ENCODE measurements around the gene TEX101. TPM values are rescaled to one million over a fixed set of nuclear protein-coding genes. Genes with fewer than 3 reads are reported as not detected.
"Not testable (repeated sequence)": the region's sequence is repeated elsewhere in the genome, so short reads cannot be mapped to it uniquely, and the experiment has no call there.

Gene TEX101
- total RNA-seq, 5 donors from 2014 or later (not counting 1 experiment from before 2014, with no cell fraction given) = not detected

DNA sequence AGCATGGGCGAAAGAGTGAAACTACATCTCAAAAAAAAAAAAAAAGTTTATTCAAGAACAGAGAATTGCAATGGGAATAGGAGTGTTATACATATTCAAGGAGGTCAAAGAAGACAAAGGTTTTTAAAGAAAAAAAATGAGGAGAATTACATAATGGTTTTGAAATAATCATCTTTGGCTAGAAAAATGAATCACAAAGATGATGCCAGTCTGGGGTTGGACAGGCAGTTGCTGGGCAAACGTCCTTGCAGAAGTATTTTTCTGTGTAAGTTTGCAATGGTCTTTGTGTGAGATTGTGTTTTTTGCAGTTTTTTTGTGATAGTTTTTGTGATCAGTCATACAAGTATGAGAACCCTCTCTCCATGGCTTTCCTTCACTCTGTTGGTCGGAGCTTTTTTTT lies 27.0 kb downstream of the TEX101 start:
- no CpG with 5 or more reads among the region's 3 CpGs for WGBS (ENCODE audit: insufficient coverage)
- no peak overlapping the region for H3K4me3 Mint-ChIP-seq
- H3K27me3 ChIP-seq (replicated peaks in 1 of 2; ENCODE audit: control insufficient read depth in 2 of 2, extremely low read depth in 1 of 2, insufficient read depth in 2 of 2, low read length in 1 of 2) = no peaks in the 10 kb centered on the region
- no peaks in the 10 kb centered on the region for H3K27me3 Mint-ChIP-seq
- peak overlapping the region; percentile 66 to 72 for H3K27ac Mint-ChIP-seq
- no peaks in the 10 kb centered on the region for H3K36me3 Mint-ChIP-seq
- no peak overlapping the region for H3K27ac ChIP-seq (ENCODE audit: low read length)
- H3K9me3 ChIP-seq = no peaks in the 10 kb centered on the region
- ChIA-PET CTCF (no interaction called here), POLR2A (interaction anchor here in 1 of 2 donors (0.6 kb wide), 2 partner anchors 82 to 92 kb away, joined by 4 to 5 read pairs; no protein-coding TSS in a partner anchor)
- H3K4me1 ChIP-seq (ENCODE audit: control insufficient read depth in 1 of 2, extremely low read depth in 1 of 2, insufficient read depth in 2 of 2, low read length in 2 of 2) = peaks cover 28 to 40% of the 10 kb centered on the region in 2 experiments
- no peak overlapping the region for H3K4me3 ChIP-seq (ENCODE audit: control insufficient read depth in 1 of 2, extremely low read depth in 1 of 2, low read length in 1 of 2)
- peaks cover 61 to 64% (median 63%) of the 10 kb centered on the region in 3 donors for H3K4me1 Mint-ChIP-seq
- H3K9me3 Mint-ChIP-seq = no peaks in the 10 kb centered on the region
- ATAC-seq (replicated peaks in 1 of 4) (no peak), DNase-seq (no peak)
- H3K36me3 ChIP-seq (ENCODE audit: control insufficient read depth in 2 of 2, extremely low read depth in 1 of 2, insufficient read depth in 1 of 2, low read length in 1 of 2) = no peaks in the 10 kb centered on the region

DNA sequence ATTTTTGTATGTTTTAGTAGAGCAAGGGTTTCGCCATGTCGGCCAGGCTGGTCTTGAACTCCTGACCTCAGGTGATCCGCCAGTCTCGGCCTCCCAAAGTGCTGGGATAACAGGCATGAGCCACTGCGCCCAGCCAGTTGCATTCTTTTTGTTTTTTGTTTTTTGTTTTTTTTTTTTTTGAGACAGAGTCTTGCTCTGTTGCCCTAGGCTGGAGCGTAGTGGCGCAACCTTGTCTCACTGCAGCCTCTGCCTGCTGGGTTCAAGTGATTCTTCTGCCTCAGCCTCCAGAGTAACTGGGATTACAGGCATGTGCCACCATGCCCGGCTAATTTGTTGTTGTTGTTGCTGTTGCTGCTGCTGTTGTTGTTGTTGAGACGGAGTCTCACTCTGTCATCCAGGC lies 29.4 kb downstream of the TEX101 start:
- ATAC-seq (replicated peaks in 1 of 4) = not testable (repeated sequence)

DNA sequence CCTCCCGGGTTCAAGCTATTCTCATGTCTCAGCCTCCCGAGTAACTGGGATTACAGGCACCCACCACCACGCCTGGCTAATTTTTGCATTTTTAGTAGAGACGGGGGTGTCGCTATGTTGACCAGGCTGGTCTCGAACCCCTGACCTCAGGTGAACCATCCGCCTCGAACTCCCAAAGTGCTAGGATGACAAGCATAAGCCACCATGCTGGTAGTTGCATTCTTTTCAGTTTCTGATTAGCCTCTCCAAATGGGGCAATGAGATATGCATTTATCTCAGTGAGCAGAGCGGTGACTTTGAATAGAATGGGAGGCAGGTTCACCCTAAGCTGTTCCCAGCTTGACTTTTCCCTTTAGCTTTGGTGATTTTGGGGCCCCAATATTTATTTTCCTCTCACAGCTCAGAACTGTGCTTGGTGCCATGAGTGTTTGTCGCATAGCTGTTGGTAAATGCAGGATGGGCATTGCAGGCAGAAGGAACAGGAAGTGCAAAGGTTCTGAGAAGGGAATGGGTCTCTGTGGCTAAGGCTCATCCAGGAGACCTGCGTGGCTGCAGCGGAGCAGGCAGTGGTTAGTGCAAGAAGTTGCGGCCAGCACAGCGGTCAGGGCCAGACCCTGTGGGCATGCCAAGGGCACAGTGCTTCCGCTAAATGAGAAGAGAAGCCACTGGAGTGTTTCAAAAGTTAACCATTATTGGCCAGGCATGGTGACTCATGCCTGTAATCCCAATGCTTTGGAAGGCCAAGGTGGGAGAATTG lies 30.0 kb downstream of the TEX101 start:
- H3K27ac Mint-ChIP-seq = peak overlapping the region; percentile 28 to 65
- H3K4me1 Mint-ChIP-seq = peaks cover 39 to 44% (median 44%) of the 10 kb centered on the region in 3 donors
- Histone ChIP-seq H3K36me3 (ENCODE audit: control insufficient read depth in 2 of 2, extremely low read depth in 1 of 2, insufficient read depth in 1 of 2, low read length in 1 of 2) (no peaks in the 10 kb centered on the region), H3K4me1 (ENCODE audit: control insufficient read depth in 1 of 2, extremely low read depth in 1 of 2, insufficient read depth in 2 of 2, low read length in 2 of 2) (peaks cover 2 to 20% of the 10 kb centered on the region in 2 experiments), H3K4me3 (ENCODE audit: control insufficient read depth in 1 of 2, extremely low read depth in 1 of 2, low read length in 1 of 2) (no peak overlapping the region), H3K27ac (ENCODE audit: low read length) (no peak overlapping the region), H3K27me3 (replicated peaks in 1 of 2; ENCODE audit: control insufficient read depth in 2 of 2, extremely low read depth in 1 of 2, insufficient read depth in 2 of 2, low read length in 1 of 2) (no peaks in the 10 kb centered on the region), H3K9me3 (no peaks in the 10 kb centered on the region)
- 85% methylated on average over 14 of the region's 15 CpGs for WGBS (ENCODE audit: insufficient coverage)
- H3K4me3 Mint-ChIP-seq = no peak overlapping the region
- no peaks in the 10 kb centered on the region for H3K9me3 Mint-ChIP-seq
- ATAC-seq (replicated peaks in 1 of 4) = no peak
- CTCF ChIA-PET = interaction anchor here in 1 of 2 donors (0.6 to 2.9 kb wide), 3 partner anchors 25 to 75 kb away, joined by 10 to 18 read pairs (median 17); partner anchors contain the start of gene PHLDB3
- no peaks in the 10 kb centered on the region for H3K36me3 Mint-ChIP-seq
- H3K27me3 Mint-ChIP-seq = no peaks in the 10 kb centered on the region
- POLR2A ChIA-PET = no interaction called here
- no peak for DNase-seq

More for the DNA sequence above, 29.4 kb downstream of the TEX101 start:
- H3K27ac ChIP-seq (ENCODE audit: low read length); H3K27me3 Mint-ChIP-seq; DNase-seq; H3K36me3 ChIP-seq (ENCODE audit: control insufficient read depth in 2 of 2, extremely low read depth in 1 of 2, insufficient read depth in 1 of 2, low read length in 1 of 2); H3K4me3 Mint-ChIP-seq; H3K9me3 ChIP-seq; H3K36me3 Mint-ChIP-seq; H3K4me3 ChIP-seq (ENCODE audit: control insufficient read depth in 1 of 2, extremely low read depth in 1 of 2, low read length in 1 of 2); H3K9me3 Mint-ChIP-seq; H3K27ac Mint-ChIP-seq; POLR2A ChIA-PET; H3K27me3 ChIP-seq (replicated peaks in 1 of 2; ENCODE audit: control insufficient read depth in 2 of 2, extremely low read depth in 1 of 2, insufficient read depth in 2 of 2, low read length in 1 of 2): not testable (repeated sequence)
- peaks cover 45 to 50% (median 50%) of the 10 kb centered on the region in 3 donors for H3K4me1 Mint-ChIP-seq
- 98% methylated on average over 6 of the region's 9 CpGs for WGBS (ENCODE audit: insufficient coverage)
- CTCF ChIA-PET = interaction anchor here in 1 of 2 donors (0.5 to 1.6 kb wide), 4 partner anchors 12 to 76 kb away, joined by 3 to 17 read pairs (median 6); no protein-coding TSS in a partner anchor
- H3K4me1 ChIP-seq (ENCODE audit: control insufficient read depth in 1 of 2, extremely low read depth in 1 of 2, insufficient read depth in 2 of 2, low read length in 2 of 2) = peaks cover 5 to 25% of the 10 kb centered on the region in 2 experiments

DNA sequence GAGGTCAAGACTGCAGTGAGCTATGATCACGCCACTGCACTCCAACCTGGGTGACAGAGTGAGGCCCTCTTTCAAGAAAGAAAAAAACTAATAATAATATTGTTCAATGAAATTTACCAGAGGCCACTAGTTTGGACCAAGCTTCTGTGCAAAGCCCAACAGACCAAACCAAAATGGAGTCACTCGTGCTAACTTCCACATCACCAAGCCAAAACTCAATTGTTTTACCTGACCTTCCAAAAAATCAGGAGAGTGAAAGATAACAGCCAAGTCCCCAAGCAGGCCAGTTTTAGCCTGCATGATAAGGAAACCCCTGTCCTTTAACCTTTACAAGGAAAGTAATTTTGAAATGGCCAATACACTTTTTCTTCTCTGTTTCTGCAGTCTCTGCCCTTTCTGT lies 30.7 kb downstream of the TEX101 start:
- WGBS (ENCODE audit: insufficient coverage) = no CpG with 5 or more reads among the region's 2 CpGs

DNA sequence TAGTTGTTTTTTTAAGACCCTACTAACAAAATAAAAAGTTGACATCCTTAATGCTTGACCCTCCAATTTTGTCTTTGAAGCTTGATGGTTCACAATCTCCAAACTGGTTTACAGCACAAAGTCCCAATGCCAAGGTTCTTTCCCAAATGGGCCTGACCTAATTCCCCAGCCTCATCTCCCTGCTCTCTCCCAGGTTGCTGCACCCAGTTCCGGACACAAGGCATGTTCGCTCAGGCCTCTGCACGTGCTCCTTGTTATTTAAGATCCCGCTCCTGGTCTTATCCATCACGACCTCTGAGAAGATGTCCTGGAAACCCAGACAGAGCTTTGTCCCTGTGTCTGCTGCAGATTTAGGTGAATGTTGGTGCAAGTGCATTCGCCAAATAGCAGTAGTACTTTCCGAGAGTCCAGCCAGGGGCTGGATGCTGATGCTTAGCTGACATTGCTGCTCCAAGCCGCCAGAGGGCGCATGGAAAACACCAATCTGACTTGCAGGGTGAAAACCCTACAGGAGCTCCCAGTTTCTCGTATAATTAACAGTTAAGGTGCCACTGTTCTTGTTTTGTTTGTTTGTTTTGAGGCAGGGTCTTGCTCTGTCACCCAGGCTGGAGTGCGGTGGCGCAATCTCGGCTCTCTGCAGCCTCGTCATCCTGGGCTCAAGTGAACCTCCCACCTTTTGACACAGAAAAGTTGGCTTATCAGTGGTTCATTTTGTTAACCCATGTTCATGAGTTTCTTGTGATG lies 32.2 kb downstream of the TEX101 start:
- peak overlapping the region in 1 of 2 donors; percentile 76 for H3K27ac Mint-ChIP-seq
- POLR2A ChIA-PET = interaction anchor here in 1 of 2 donors (0.6 to 0.9 kb wide), 2 partner anchors 71 to 73 kb away, joined by 4 to 7 read pairs; no protein-coding TSS in a partner anchor
- peaks cover 27 to 39% (median 39%) of the 10 kb centered on the region in 3 donors for H3K4me1 Mint-ChIP-seq
- no peak overlapping the region for H3K4me3 Mint-ChIP-seq
- no peak overlapping the region for H3K4me3 ChIP-seq (ENCODE audit: control insufficient read depth in 1 of 2, extremely low read depth in 1 of 2, low read length in 1 of 2)
- peak; percentile 88 to 94 (median 90) for ATAC-seq (replicated peaks in 1 of 4)
- no peaks in the 10 kb centered on the region for H3K27me3 Mint-ChIP-seq
- no peak overlapping the region for H3K27ac ChIP-seq (ENCODE audit: low read length)
- H3K9me3 Mint-ChIP-seq = no peaks in the 10 kb centered on the region
- H3K36me3 Mint-ChIP-seq = no peaks in the 10 kb centered on the region
- peaks cover 0 to 13% of the 10 kb centered on the region in 2 experiments for H3K4me1 ChIP-seq (ENCODE audit: control insufficient read depth in 1 of 2, extremely low read depth in 1 of 2, insufficient read depth in 2 of 2, low read length in 2 of 2)
- no peaks in the 10 kb centered on the region for H3K36me3 ChIP-seq (ENCODE audit: control insufficient read depth in 2 of 2, extremely low read depth in 1 of 2, insufficient read depth in 1 of 2, low read length in 1 of 2)
- H3K27me3 ChIP-seq (replicated peaks in 1 of 2; ENCODE audit: control insufficient read depth in 2 of 2, extremely low read depth in 1 of 2, insufficient read depth in 2 of 2, low read length in 1 of 2) = no peaks in the 10 kb centered on the region
- CTCF ChIA-PET = interaction anchor here (0.6 to 2.9 kb wide), 32 partner anchors 8 to 363 kb away, joined by 3 to 84 read pairs (median 5); partner anchors contain the start of genes IRGQ (in 1 of the 2), PHLDB3 (in 1 of the 2) and ZNF576 (in 1 of the 2)
- DNase-seq = peak; percentile 58 to 90 (median 77)
- WGBS (ENCODE audit: insufficient coverage) = 35% methylated on average over 14 of the region's 14 CpGs
- H3K9me3 ChIP-seq = no peaks in the 10 kb centered on the region

More for the DNA sequence above, 30.7 kb downstream of the TEX101 start:
- H3K36me3 Mint-ChIP-seq = no peaks in the 10 kb centered on the region
- no peak for ATAC-seq (replicated peaks in 1 of 4)
- H3K27ac Mint-ChIP-seq = peak overlapping the region in 1 of 2 donors; percentile 58
- CTCF ChIA-PET = interaction anchor here in 1 of 2 donors (1.6 to 2.9 kb wide), 3 partner anchors 59 to 80 kb away, joined by 12 to 18 read pairs (median 17); partner anchors contain the start of gene PHLDB3
- H3K4me3 Mint-ChIP-seq = no peak overlapping the region
- H3K36me3 ChIP-seq (ENCODE audit: control insufficient read depth in 2 of 2, extremely low read depth in 1 of 2, insufficient read depth in 1 of 2, low read length in 1 of 2) = no peaks in the 10 kb centered on the region
- DNase-seq = no peak
- no peak overlapping the region for H3K4me3 ChIP-seq (ENCODE audit: control insufficient read depth in 1 of 2, extremely low read depth in 1 of 2, low read length in 1 of 2)
- POLR2A ChIA-PET = interaction anchor here in 1 of 2 donors (0.7 kb wide), 1 partner anchor 446 kb away, joined by 3 read pairs; no protein-coding TSS in a partner anchor
- H3K4me1 ChIP-seq (ENCODE audit: control insufficient read depth in 1 of 2, extremely low read depth in 1 of 2, insufficient read depth in 2 of 2, low read length in 2 of 2) = peaks cover 0 to 13% of the 10 kb centered on the region in 2 experiments
- no peaks in the 10 kb centered on the region for H3K27me3 Mint-ChIP-seq
- peaks cover 32 to 41% (median 39%) of the 10 kb centered on the region in 3 donors for H3K4me1 Mint-ChIP-seq
- no peaks in the 10 kb centered on the region for H3K9me3 ChIP-seq
- no peak overlapping the region for H3K27ac ChIP-seq (ENCODE audit: low read length)
- H3K9me3 Mint-ChIP-seq = no peaks in the 10 kb centered on the region
- H3K27me3 ChIP-seq (replicated peaks in 1 of 2; ENCODE audit: control insufficient read depth in 2 of 2, extremely low read depth in 1 of 2, insufficient read depth in 2 of 2, low read length in 1 of 2) = no peaks in the 10 kb centered on the region

DNA sequence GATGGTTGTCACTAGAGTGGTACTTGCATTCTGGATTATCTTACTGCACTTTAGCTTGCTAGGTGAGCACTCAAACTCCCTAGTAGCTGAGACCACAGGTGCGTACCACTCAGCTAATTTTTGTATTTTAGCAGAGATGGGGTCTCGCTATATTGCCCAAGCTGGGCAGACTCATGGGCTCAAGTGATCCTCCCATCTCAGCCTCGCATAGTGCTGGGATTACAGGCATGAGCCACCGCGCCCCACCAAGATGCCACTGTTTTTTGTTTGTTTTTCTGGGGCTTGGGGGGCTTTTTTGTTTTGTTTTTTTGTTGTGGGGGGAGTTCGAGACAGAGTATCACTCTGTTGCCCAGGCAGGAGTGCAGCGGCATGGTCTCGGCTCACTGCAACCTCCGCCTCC lies 33.0 kb downstream of the TEX101 start:
- peaks cover 0 to 4% (median 0%) of the 10 kb centered on the region in 3 donors for H3K9me3 Mint-ChIP-seq

More for the DNA sequence above, 33.0 kb downstream of the TEX101 start:
- WGBS (ENCODE audit: insufficient coverage) = 90% methylated on average over 8 of the region's 9 CpGs
- ATAC-seq (replicated peaks in 1 of 4) (no peak), DNase-seq (no peak)
- ChIA-PET CTCF (interaction anchor here (0.6 to 2.9 kb wide), 31 partner anchors 8 to 362 kb away, joined by 3 to 84 read pairs (median 5); partner anchors contain the start of genes IRGQ (in 1 of the 2), PHLDB3 (in 1 of the 2) and ZNF576 (in 1 of the 2)), POLR2A (interaction anchor here in 1 of 2 donors (0.6 to 0.9 kb wide), 2 partner anchors 70 to 72 kb away, joined by 4 to 7 read pairs; no protein-coding TSS in a partner anchor)
- Histone ChIP-seq H3K27me3 (replicated peaks in 1 of 2; ENCODE audit: control insufficient read depth in 2 of 2, extremely low read depth in 1 of 2, insufficient read depth in 2 of 2, low read length in 1 of 2) (no peaks in the 10 kb centered on the region), H3K4me3 (ENCODE audit: control insufficient read depth in 1 of 2, extremely low read depth in 1 of 2, low read length in 1 of 2) (no peak overlapping the region), H3K4me1 (ENCODE audit: control insufficient read depth in 1 of 2, extremely low read depth in 1 of 2, insufficient read depth in 2 of 2, low read length in 2 of 2) (peaks cover 0 to 13% of the 10 kb centered on the region in 2 experiments), H3K36me3 (ENCODE audit: control insufficient read depth in 2 of 2, extremely low read depth in 1 of 2, insufficient read depth in 1 of 2, low read length in 1 of 2) (no peaks in the 10 kb centered on the region), H3K27ac (ENCODE audit: low read length) (no peak overlapping the region), H3K9me3 (no peaks in the 10 kb centered on the region)
- Mint-ChIP-seq H3K4me3 (no peak overlapping the region), H3K4me1 (peaks cover 27 to 35% (median 35%) of the 10 kb centered on the region in 3 donors), H3K27ac (no peak overlapping the region), H3K27me3 (no peaks in the 10 kb centered on the region), H3K36me3 (peaks cover 4% of the 10 kb centered on the region)

Measured in T-cell (primary cell).